Measurements from ENCODE around the gene PTHLH. TPM values are rescaled to one million over a fixed set of nuclear protein-coding genes. Genes with fewer than 3 reads are reported as not detected.

PTHLH gene
- total and polyA plus RNA-seq, 12 donors = 0.11 to 0.55 (median 0.30) TPM; not detected in 6

- H3K27me3 ChIP-seq = no peaks in the 10 kb centered on the region
- H3K27ac ChIP-seq = no peak overlapping the region
- no peaks in the 10 kb centered on the region for H3K9me3 ChIP-seq (replicated peaks in 1 of 3)
- no peaks in the 10 kb centered on the region for H3K36me3 ChIP-seq (replicated peaks in 1 of 2)
- H3K4me3 ChIP-seq = no peak overlapping the region
- 73 to 76% (median 75%) methylated on average over 3 of the region's 3 CpGs for WGBS, 4 donors
- no peaks in the 10 kb centered on the region for H3K4me1 ChIP-seq (replicated peaks in 1 of 2)
- no peak for DNase-seq
- TF ChIP-seq CTCF (IDR thresholded peaks at IDR 0.05) = no peak
- TF ChIP-seq POLR2A (IDR thresholded peaks at IDR 0.05) = no peak
- intact Hi-C loops (cut with DNase I) = no loop called here
Measured at GRCh38 chr12:27957366-27957765, 15.2 kb downstream of the PTHLH start.

GRCh38 chr12:27953817-27954216 is 18.7 kb downstream of the PTHLH start:
- H3K4me1 ChIP-seq (replicated peaks in 1 of 2) = no peaks in the 10 kb centered on the region
- intact Hi-C loops (cut with DNase I) = no loop called here
- DNase-seq = no peak
- H3K36me3 ChIP-seq (replicated peaks in 1 of 2) = no peaks in the 10 kb centered on the region
- no peaks in the 10 kb centered on the region for H3K27me3 ChIP-seq
- H3K4me3 ChIP-seq = no peak overlapping the region
- H3K27ac ChIP-seq = no peak overlapping the region
- 72 to 83% (median 82%) methylated on average over 3 of the region's 3 CpGs for WGBS, 4 donors
- no peaks in the 10 kb centered on the region for H3K9me3 ChIP-seq (replicated peaks in 1 of 3)
- TF ChIP-seq CTCF (IDR thresholded peaks at IDR 0.05) (no peak), POLR2A (IDR thresholded peaks at IDR 0.05) (no peak)

- Histone ChIP-seq H3K4me3 (no peak overlapping the region), H3K27me3 (no peaks in the 10 kb centered on the region), H3K27ac (no peak overlapping the region), H3K9me3 (replicated peaks in 1 of 3) (no peaks in the 10 kb centered on the region), H3K36me3 (replicated peaks in 1 of 2) (no peaks in the 10 kb centered on the region), H3K4me1 (replicated peaks in 1 of 2) (no peaks in the 10 kb centered on the region)
- TF ChIP-seq CTCF (IDR thresholded peaks at IDR 0.05) = no peak
- no peak for TF ChIP-seq POLR2A (IDR thresholded peaks at IDR 0.05)
- WGBS, 4 donors = 75 to 84% (median 77%) methylated on average over 4 of the region's 4 CpGs
- DNase-seq = no peak
- intact Hi-C loops (cut with DNase I) = no loop called here
Measured at GRCh38 chr12:27953348-27953747, 19.2 kb downstream of the PTHLH start.

GRCh38 chr12:27952510-27952909 is 20.0 kb downstream of the PTHLH start:
- Histone ChIP-seq H3K9me3 (replicated peaks in 1 of 3) (no peaks in the 10 kb centered on the region), H3K4me3 (no peak overlapping the region), H3K27me3 (no peaks in the 10 kb centered on the region), H3K36me3 (replicated peaks in 1 of 2) (no peaks in the 10 kb centered on the region), H3K27ac (no peak overlapping the region), H3K4me1 (replicated peaks in 1 of 2) (no peaks in the 10 kb centered on the region)
- TF ChIP-seq CTCF (IDR thresholded peaks at IDR 0.05) (no peak), POLR2A (IDR thresholded peaks at IDR 0.05) (no peak)
- WGBS, 4 donors = 77 to 90% (median 80%) methylated on average over 5 of the region's 5 CpGs
- DNase-seq = no peak
- intact Hi-C loops (cut with DNase I) = no loop called here
